A549 (cell line): ENCODE measurements around the gene RFX3. TPM values are rescaled to one million over a fixed set of nuclear protein-coding genes. Genes with fewer than 3 reads are reported as not detected.

Source experiments
- ATAC-seq, 2 experiments: fragments of 200-7000 bp in 1 of 2; fragments of >200 bp in 1 of 2; cut with Nextera tagmentation in 1 of 2; cut with Tn5 transposase in 1 of 2; 3 replicates each; pipeline versions ENCODE4 v1.8.0 to v1.9.1; 2018 to 2020; ENCODE audit warnings: mild to moderate bottlenecking in 1 of 2, moderate library complexity in 1 of 2
- CTCF ChIA-PET: fragments of 300-600 bp; sonication (Branson Sonifier 250); formaldehyde crosslinking; extraction: SDS; loops from one replicate; lab custom pipeline; 2021; ENCODE audit warnings: antibody characterized with exemption, inconsistent platforms; lab: Yijun Ruan, JAX
- POLR2A ChIA-PET: fragments of 350-600 bp; formaldehyde crosslinking; extraction: SDS; loops from one replicate; lab custom pipeline; 2021; ENCODE audit warnings: antibody characterized with exemption, inconsistent platforms; lab: Yijun Ruan, JAX
- DNase-seq, 2 experiments: peaks; one replicate each; pipeline versions ENCODE4 v3.0.0 to v3.0.0-alpha.2; 2011 to 2016; ENCODE audit warnings: low read depth in 1 of 2, low spot score in 1 of 2
- FAIRE-seq: peaks from 2 replicates; lab custom pipeline; 2011; peaks lifted over from hg19 to GRCh38; lab: Jason Lieb, UNC
- H3K27ac ChIP-seq, 2 experiments: fragments of >200 bp; sonication (Bioruptor Twin); formaldehyde crosslinking; 3 replicates each; pipeline ENCODE4 v1.5.1; 2016 to 2017
- H3K4me1 ChIP-seq: fragments of >200 bp; sonication (Bioruptor Twin); formaldehyde crosslinking; 3 replicates; pipeline ENCODE4 v1.6.1; 2016
- H3K4me2 ChIP-seq: fragments of >200 bp; sonication (Bioruptor Twin); formaldehyde crosslinking; 3 replicates; pipeline ENCODE4 v1.6.1; 2016
- H3K4me3 ChIP-seq: fragments of >200 bp; sonication (Bioruptor Twin); formaldehyde crosslinking; 3 replicates; pipeline ENCODE4 v1.5.1; 2016
- H3K9me3 ChIP-seq: fragments of >200 bp; sonication (Bioruptor Twin); formaldehyde crosslinking; 3 replicates; pipeline ENCODE4 v1.6.1; 2016
- ATOH8 ChIP-seq: fragments of 250-450 bp; sonication (Bioruptor Pico); IDR thresholded peaks from 2 replicates; pipeline ENCODE4 v1.5.0; 2020; ENCODE audit warnings: low read depth, mild to moderate bottlenecking, moderate library complexity
- BCL3 ChIP-seq: fragments of >200 bp; sonication (Bioruptor Twin); formaldehyde crosslinking; IDR thresholded peaks from 3 replicates; pipeline ENCODE4 v1.6.1; 2016
- BHLHE40 ChIP-seq: IDR thresholded peaks from 2 replicates; pipeline ENCODE4 v1.6.1; 2012; ENCODE audit warnings: low read depth, low read length, inconsistent platforms
- CBX2 ChIP-seq: fragments of 200-600 bp; sonication (generic); IDR thresholded peaks from 2 replicates; pipeline ENCODE4 v1.6.1; 2016; ENCODE audit warnings: low read depth, mild to moderate bottlenecking, borderline replicate concordance
- CBX8 ChIP-seq: fragments of 200-600 bp; sonication (generic); IDR thresholded peaks from 2 replicates; pipeline ENCODE4 v1.6.1; 2016
- CHD4 ChIP-seq: fragments of 200-600 bp; sonication (generic); IDR thresholded peaks from 2 replicates; pipeline ENCODE4 v1.6.1; 2016; ENCODE audit warnings: antibody characterized with exemption, mild to moderate bottlenecking, borderline replicate concordance
- EHF ChIP-seq: fragments of 250-450 bp; sonication (Bioruptor Pico); IDR thresholded peaks from 2 replicates; pipeline ENCODE4 v1.5.0; 2020; ENCODE audit warnings: mild to moderate bottlenecking
- EHMT2 ChIP-seq: fragments of 200-600 bp; sonication (generic); IDR thresholded peaks from 2 replicates; pipeline ENCODE4 v1.6.1; 2016; ENCODE audit warnings: antibody characterized with exemption, low read depth, mild to moderate bottlenecking, moderate library complexity
- ESRRA ChIP-seq: fragments of 150-350 bp; IDR thresholded peaks from 2 replicates; pipeline ENCODE4 v1.6.1; 2014; ENCODE audit warnings: mild to moderate bottlenecking, low read length, borderline replicate concordance
- FOSB ChIP-seq: fragments of 250-450 bp; sonication (Bioruptor Pico); IDR thresholded peaks from 2 replicates; pipeline ENCODE4 v1.5.0; 2020; ENCODE audit warnings: mild to moderate bottlenecking, moderate library complexity
- HDAC2 ChIP-seq: fragments of 200-600 bp; sonication (generic); IDR thresholded peaks from 2 replicates; pipeline ENCODE4 v1.6.1; 2016
- HES2 ChIP-seq: fragments of >200 bp; sonication (Bioruptor Twin); formaldehyde crosslinking; IDR thresholded peaks from 2 replicates; pipeline ENCODE4 v1.6.1; 2016
- HOXA7 ChIP-seq: fragments of 250-450 bp; sonication (Bioruptor Pico); IDR thresholded peaks from 2 replicates; pipeline ENCODE4 v1.5.0; 2020; ENCODE audit warnings: mild to moderate bottlenecking, moderate library complexity
- HOXB13 ChIP-seq: fragments of 250-450 bp; sonication (Bioruptor Pico); IDR thresholded peaks from 2 replicates; pipeline ENCODE4 v1.5.0; 2020; ENCODE audit warnings: low read depth, mild to moderate bottlenecking, moderate library complexity
- HOXB5 ChIP-seq: fragments of 250-450 bp; sonication (Bioruptor Pico); IDR thresholded peaks from 2 replicates; pipeline ENCODE4 v1.5.0; 2020; ENCODE audit warnings: mild to moderate bottlenecking, moderate library complexity
- KDM5A ChIP-seq: fragments of 200-600 bp; sonication (generic); IDR thresholded peaks from 2 replicates; pipeline ENCODE4 v1.6.1; 2016; ENCODE audit warnings: antibody characterized with exemption, mild to moderate bottlenecking
- MAFK ChIP-seq: fragments of 450-650 bp; IDR thresholded peaks from 2 replicates; pipeline ENCODE4 v1.6.1; 2014; ENCODE audit not compliant: partially characterized antibody
- MAZ ChIP-seq: fragments of 150-350 bp; IDR thresholded peaks from 2 replicates; pipeline ENCODE4 v1.6.1; 2014; ENCODE audit warnings: antibody characterized with exemption, low read depth, low read length, borderline replicate concordance
- MYC ChIP-seq: IDR thresholded peaks from 2 replicates; pipeline ENCODE4 v1.6.1; 2012; ENCODE audit warnings: mild to moderate bottlenecking, inconsistent platforms, low read length, improper control_type of control experiment, borderline replicate concordance
- NFE2L2 ChIP-seq: fragments of 150-350 bp; conservative IDR thresholded peaks from 2 replicates; pipeline ENCODE4 v1.6.1; 2014; ENCODE audit warnings: low read length
- NPAS2 ChIP-seq: fragments of 250-450 bp; sonication (Bioruptor Pico); IDR thresholded peaks from 2 replicates; pipeline ENCODE4 v1.8.0; 2022; ENCODE audit warnings: mild to moderate bottlenecking, moderate library complexity, borderline replicate concordance
- RARB ChIP-seq: fragments of 250-450 bp; sonication (Bioruptor Pico); IDR thresholded peaks from 2 replicates; pipeline ENCODE4 v1.8.0; 2021; ENCODE audit warnings: mild to moderate bottlenecking, moderate library complexity
- RCOR1 ChIP-seq: fragments of 150-350 bp; IDR thresholded peaks from 2 replicates; pipeline ENCODE4 v1.6.1; 2014; ENCODE audit warnings: antibody characterized with exemption, low read length, low read depth
- RNF2 ChIP-seq: fragments of 200-600 bp; sonication (generic); IDR thresholded peaks from 2 replicates; pipeline ENCODE4 v1.6.1; 2016; ENCODE audit warnings: low read depth, mild to moderate bottlenecking, antibody characterized with exemption, moderate library complexity, borderline replicate concordance
- SREBF2 ChIP-seq: fragments of 450-650 bp; IDR thresholded peaks from 2 replicates; pipeline ENCODE4 v1.6.1; 2014; ENCODE audit warnings: mild to moderate bottlenecking, moderate library complexity
- TFCP2L1 ChIP-seq: fragments of 250-450 bp; sonication (Bioruptor Pico); IDR thresholded peaks from 2 replicates; pipeline ENCODE4 v1.5.0; 2021; ENCODE audit warnings: mild to moderate bottlenecking
- TP53 ChIP-seq: fragments of 250-450 bp; sonication (Bioruptor Pico); IDR thresholded peaks from 2 replicates; pipeline ENCODE4 v1.5.0; 2021; ENCODE audit warnings: mild to moderate bottlenecking, moderate library complexity
- USF2 ChIP-seq: fragments of 450-650 bp; IDR thresholded peaks from 2 replicates; pipeline ENCODE4 v1.6.1; 2014; ENCODE audit warnings: antibody characterized with exemption
- ZFP36 ChIP-seq: fragments of 450-650 bp; IDR thresholded peaks from 2 replicates; pipeline ENCODE4 v1.6.1; 2014; ENCODE audit warnings: borderline replicate concordance; ENCODE audit not compliant: partially characterized antibody
- ZSCAN20 ChIP-seq: fragments of 250-450 bp; sonication (Bioruptor Pico); IDR thresholded peaks from 2 replicates; pipeline ENCODE4 v1.8.0; 2022; ENCODE audit warnings: mild to moderate bottlenecking, moderate library complexity
- WGBS: methylation state at CpG from one replicate; pipeline ENCODE4 v1.1.6; 2017; ENCODE audit errors: missing lambda C conversion rate; 5-methylcytosine and 5-hydroxymethylcytosine counted together
- polyA plus RNA-seq, 4 experiments: library from polyadenylated mRNA; depleted of rRNA in 3 of 4; stranded (reverse); fragments of >200 nt; fragmentation: RNase III in 1 of 4; extraction: RNeasy Plus Mini Kit Qiagen cat#74134 plus additional on column Dnase treatment in 1 of 4; gene quantifications; 2 replicates in 3 of 4; 3 replicates in 1 of 4; pipeline ENCODE4 v1.2.3, GENCODE V29; 2011 to 2017
- TF ChIP-seq, protein P1 (sequence below): IDR thresholded peaks from 2 replicates; pipeline ENCODE4 v1.6.1; 2012

RFX3 gene
- polyA plus RNA-seq, 2 of the 4 experiments (the other 2 are of a cell fraction): 1.3 to 7.9 TPM

GRCh38 chr9:3492214-3492613 is 33.6 kb downstream of the RFX3 start:
- Histone ChIP-seq H3K4me3 (no peak overlapping the region), H3K9me3 (no peaks in the 10 kb centered on the region), H3K27ac (no peak overlapping the region), H3K4me2 (no peak overlapping the region), H3K4me1 (0 out of 3 replicates have a peak, but pooled peaks cover under 1% of the 10 kb centered on the region)
- ChIA-PET POLR2A (no interaction called here), CTCF (interaction anchor here (0.8 kb wide), 1 partner anchor 25 kb away, joined by 3 read pairs; no protein-coding TSS in a partner anchor)
- ATAC-seq (no peak), DNase-seq (no peak), FAIRE-seq (no peak)
- WGBS: 100% methylated on average over 3 of the region's 4 CpGs
- no peak for TF ChIP-seq ZSCAN20
- no peak for TF ChIP-seq KDM5A
- TF ChIP-seq RCOR1: no peak
- TF ChIP-seq HDAC2: no peak
- TF ChIP-seq CBX2: no peak
- TF ChIP-seq BHLHE40: no peak

- Histone ChIP-seq H3K4me3 (no peak overlapping the region), H3K9me3 (no peaks in the 10 kb centered on the region), H3K27ac (no peak overlapping the region)
- CTCF ChIA-PET: no interaction called here
- no peak for FAIRE-seq
- TF ChIP-seq HOXB13 (CRISPR knock-in tag): no peak
- TF ChIP-seq ESRRA: no peak
- TF ChIP-seq HOXA7 (CRISPR knock-in tag): no peak
- no peak for TF ChIP-seq HOXB5 (CRISPR knock-in tag)
- no peak for TF ChIP-seq MYC
- no peak for TF ChIP-seq NFE2L2
- no peak for TF ChIP-seq TFCP2L1
- TF ChIP-seq BHLHE40: no peak
- no peak for TF ChIP-seq MAFK
- TF ChIP-seq FOSB (CRISPR knock-in tag): no peak
- no peak for TF ChIP-seq EHF (CRISPR knock-in tag)
- no peak for TF ChIP-seq ZFP36
- no peak for TF ChIP-seq SREBF2
- TF ChIP-seq, protein P1, sequence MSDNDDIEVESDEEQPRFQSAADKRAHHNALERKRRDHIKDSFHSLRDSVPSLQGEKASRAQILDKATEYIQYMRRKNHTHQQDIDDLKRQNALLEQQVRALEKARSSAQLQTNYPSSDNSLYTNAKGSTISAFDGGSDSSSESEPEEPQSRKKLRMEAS: no peak
- TF ChIP-seq, all 56 proteins: peak for 0
- no peak for DNase-seq
- POLR2A ChIA-PET: no interaction called here
- Histone ChIP-seq H3K4me2 (no peak overlapping the region), H3K4me1 (no peaks in the 10 kb centered on the region)
- no peak for ATAC-seq
These were observed 34.4 kb downstream of the RFX3 start for GRCh38 chr9:3491450-3491849.

- no peak for FAIRE-seq
- no peaks in the 10 kb centered on the region for H3K4me1 ChIP-seq
- no peak for TF ChIP-seq TFCP2L1
- TF ChIP-seq MAZ: no peak
- no peak for TF ChIP-seq CBX2
- no peak for TF ChIP-seq BCL3
- no peak for TF ChIP-seq RARB (CRISPR knock-in tag)
- no peak for TF ChIP-seq HES2
- no peak for TF ChIP-seq HOXB13 (CRISPR knock-in tag)
- TF ChIP-seq RNF2: no peak
- TF ChIP-seq KDM5A: no peak
- TF ChIP-seq HOXA7 (CRISPR knock-in tag): no peak
- no peak for TF ChIP-seq EHMT2
- TF ChIP-seq CHD4: no peak
- TF ChIP-seq USF2: no peak
- TF ChIP-seq NPAS2: no peak
- TF ChIP-seq TP53: no peak
- no peak for TF ChIP-seq CBX8
- no peak for TF ChIP-seq ATOH8 (CRISPR knock-in tag)
- TF ChIP-seq, all 56 proteins: peak for 0
- no peak for DNase-seq
- 74% methylated on average over 4 of the region's 4 CpGs for WGBS
- Histone ChIP-seq H3K9me3 (no peaks in the 10 kb centered on the region), H3K27ac (no peak overlapping the region), H3K4me2 (no peak overlapping the region), H3K4me3 (no peak overlapping the region)
- POLR2A ChIA-PET: no interaction called here
- CTCF ChIA-PET: no interaction called here
- ATAC-seq: no peak
These were observed 34.8 kb downstream of the RFX3 start for GRCh38 chr9:3490957-3491356.
